Nephron (organoid): ENCODE results near the gene CYP4F22.

Experiments used
- H3K27ac Mint-ChIP-seq, 3 experiments: 2 replicates each; pipeline ENCODE4 v1.8.0; 2020; ENCODE audit warnings: mixed read lengths in 3 of 3, mild to moderate bottlenecking in 2 of 3, moderate library complexity in 1 of 3
- H3K27me3 Mint-ChIP-seq: 2 replicates; pipeline ENCODE4 v1.8.0; 2021; ENCODE audit warnings: low read depth, mild to moderate bottlenecking, moderate library complexity, mixed read lengths
- H3K36me3 Mint-ChIP-seq: 2 replicates; pipeline ENCODE4 v1.8.0; 2020; ENCODE audit warnings: low read depth, mixed read lengths
- H3K4me1 Mint-ChIP-seq: 2 replicates; pipeline ENCODE4 v1.8.0; 2020; ENCODE audit warnings: mixed read lengths
- H3K4me3 Mint-ChIP-seq, 3 experiments: 2 replicates each; pipeline ENCODE4 v1.8.0; 2020; ENCODE audit warnings: mild to moderate bottlenecking in 3 of 3, mixed read lengths in 3 of 3, moderate library complexity in 2 of 3
- H3K9me3 Mint-ChIP-seq: 2 replicates; pipeline ENCODE4 v1.8.0; 2020; ENCODE audit warnings: mixed read lengths
- TF ChIP-seq, protein P1 (sequence below), 3 experiments: fragments of 200-600 bp; sonication (generic); IDR thresholded peaks; one replicate each; pipeline ENCODE4 v1.5.0; 2021; ENCODE audit warnings: antibody characterized with exemption in 3 of 3; ENCODE audit not compliant: unreplicated experiment in 3 of 3

The CYP4F22 gene

DNA sequence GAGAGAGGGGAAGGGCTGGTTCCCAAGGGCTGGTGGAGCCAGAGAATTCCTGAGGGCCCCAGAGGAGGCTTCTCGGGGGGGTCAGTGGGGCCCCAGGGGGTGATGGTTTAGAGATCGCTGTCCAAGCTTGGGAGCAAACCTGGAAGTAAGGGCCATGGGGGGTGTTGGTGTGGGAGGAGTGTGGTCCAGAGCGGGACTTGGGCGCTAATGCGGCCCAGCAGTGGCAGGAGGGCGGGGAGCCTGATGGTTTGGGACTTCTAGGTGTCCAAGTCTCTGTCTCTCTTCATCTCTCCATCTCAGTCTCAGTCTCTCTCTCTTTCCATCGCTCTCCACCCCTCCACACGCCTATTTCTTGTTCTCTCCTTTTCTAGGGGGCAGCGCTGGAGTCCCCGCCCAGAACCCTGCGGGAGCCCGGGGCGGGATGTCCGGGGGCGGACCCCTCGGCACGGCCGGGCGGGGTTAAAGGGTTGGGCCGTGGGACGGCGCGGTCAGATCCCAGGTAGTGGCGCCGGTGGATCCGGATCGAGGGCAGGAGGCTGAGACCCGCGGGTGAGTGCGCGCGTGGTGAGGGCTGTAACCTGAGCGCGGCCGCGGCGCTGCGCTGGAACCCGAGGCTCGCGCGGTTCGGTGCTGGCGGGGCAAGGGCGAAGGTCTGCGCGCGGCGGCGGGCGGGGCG lies at the start of gene CYP4F22:
TSS of gene CYP4F22 (plus strand) at position 491 of the 676 bp plus-strand sequence. CDS start 16,812 bp downstream, outside the sequence.
- TF ChIP-seq, protein P1, sequence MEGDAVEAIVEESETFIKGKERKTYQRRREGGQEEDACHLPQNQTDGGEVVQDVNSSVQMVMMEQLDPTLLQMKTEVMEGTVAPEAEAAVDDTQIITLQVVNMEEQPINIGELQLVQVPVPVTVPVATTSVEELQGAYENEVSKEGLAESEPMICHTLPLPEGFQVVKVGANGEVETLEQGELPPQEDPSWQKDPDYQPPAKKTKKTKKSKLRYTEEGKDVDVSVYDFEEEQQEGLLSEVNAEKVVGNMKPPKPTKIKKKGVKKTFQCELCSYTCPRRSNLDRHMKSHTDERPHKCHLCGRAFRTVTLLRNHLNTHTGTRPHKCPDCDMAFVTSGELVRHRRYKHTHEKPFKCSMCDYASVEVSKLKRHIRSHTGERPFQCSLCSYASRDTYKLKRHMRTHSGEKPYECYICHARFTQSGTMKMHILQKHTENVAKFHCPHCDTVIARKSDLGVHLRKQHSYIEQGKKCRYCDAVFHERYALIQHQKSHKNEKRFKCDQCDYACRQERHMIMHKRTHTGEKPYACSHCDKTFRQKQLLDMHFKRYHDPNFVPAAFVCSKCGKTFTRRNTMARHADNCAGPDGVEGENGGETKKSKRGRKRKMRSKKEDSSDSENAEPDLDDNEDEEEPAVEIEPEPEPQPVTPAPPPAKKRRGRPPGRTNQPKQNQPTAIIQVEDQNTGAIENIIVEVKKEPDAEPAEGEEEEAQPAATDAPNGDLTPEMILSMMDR (IDR thresholded peaks at IDR 0.05; ENCODE audit: unreplicated experiment in 3 of 3): no peak
- H3K9me3 Mint-ChIP-seq: peaks cover 9% of the 10 kb centered on the region
- H3K27me3 Mint-ChIP-seq: peaks cover 20% of the 10 kb centered on the region
- no peaks in the 10 kb centered on the region for H3K36me3 Mint-ChIP-seq
- H3K4me1 Mint-ChIP-seq: no peaks in the 10 kb centered on the region
- no peak within 1 kb of the TSS for H3K4me3 Mint-ChIP-seq
- H3K27ac Mint-ChIP-seq: no peak within 1 kb of the TSS

DNA sequence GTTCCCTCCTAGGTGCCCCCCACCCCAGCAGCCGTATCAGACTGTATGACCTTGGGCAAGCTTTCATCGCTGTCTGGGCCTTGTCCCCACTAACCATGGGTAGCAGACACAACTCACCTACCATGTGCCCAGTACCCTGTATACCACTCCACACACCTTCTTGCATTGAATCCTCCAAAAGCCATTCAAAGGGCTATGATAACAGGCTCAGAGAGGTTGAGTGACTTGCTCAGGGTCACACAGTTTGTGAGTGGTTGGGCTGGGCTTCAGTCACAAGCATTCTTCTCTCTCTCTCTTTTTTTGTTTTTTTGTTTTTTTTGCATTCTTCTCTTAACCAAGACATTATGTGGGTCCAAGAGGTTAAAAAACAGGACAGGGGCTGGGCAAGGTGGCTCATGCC lies 46.6 kb upstream of the CYP4F22 start:
- TF ChIP-seq, protein P1 (IDR thresholded peaks at IDR 0.05; ENCODE audit: unreplicated experiment in 3 of 3): no peak
- H3K9me3 Mint-ChIP-seq: no peaks in the 10 kb centered on the region
- no peak overlapping the region for H3K27ac Mint-ChIP-seq
- peaks cover 81% of the 10 kb centered on the region for H3K27me3 Mint-ChIP-seq
- H3K4me1 Mint-ChIP-seq: peaks cover 4% of the 10 kb centered on the region
- no peak overlapping the region for H3K4me3 Mint-ChIP-seq
- H3K36me3 Mint-ChIP-seq: no peaks in the 10 kb centered on the region

DNA sequence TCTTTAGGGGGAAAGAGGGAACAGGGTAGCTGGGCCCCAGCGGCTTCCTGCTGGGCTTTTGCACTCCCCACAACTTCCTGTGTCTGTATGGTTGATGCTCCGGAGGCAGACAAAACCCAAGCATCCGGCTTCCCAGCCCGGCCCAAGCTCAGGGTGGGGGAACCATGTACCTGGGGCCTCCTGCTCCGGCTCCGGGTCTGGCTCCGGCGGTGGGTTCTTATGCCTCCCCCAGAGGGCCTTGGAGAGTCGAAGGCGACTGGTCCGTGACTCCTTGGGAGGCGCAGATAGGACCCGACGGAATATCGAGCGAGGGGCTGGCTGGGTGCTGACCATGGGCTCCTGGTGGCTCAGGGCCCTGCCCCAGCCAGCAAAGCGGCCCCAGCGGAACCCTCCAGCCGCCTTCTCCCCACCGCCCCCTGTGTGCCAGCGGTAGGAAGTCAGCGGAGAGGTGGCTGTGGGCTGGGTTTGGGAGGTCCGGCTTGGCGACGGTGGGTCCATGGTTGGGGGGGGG lies 44.4 kb upstream of the CYP4F22 start:
- Mint-ChIP-seq H3K4me3 (no peak overlapping the region), H3K27me3 (peaks cover 83% of the 10 kb centered on the region), H3K27ac (no peak overlapping the region), H3K9me3 (no peaks in the 10 kb centered on the region), H3K4me1 (peaks cover 4% of the 10 kb centered on the region), H3K36me3 (no peaks in the 10 kb centered on the region)
- TF ChIP-seq, protein P1 (IDR thresholded peaks at IDR 0.05; ENCODE audit: unreplicated experiment in 3 of 3): no peak

DNA sequence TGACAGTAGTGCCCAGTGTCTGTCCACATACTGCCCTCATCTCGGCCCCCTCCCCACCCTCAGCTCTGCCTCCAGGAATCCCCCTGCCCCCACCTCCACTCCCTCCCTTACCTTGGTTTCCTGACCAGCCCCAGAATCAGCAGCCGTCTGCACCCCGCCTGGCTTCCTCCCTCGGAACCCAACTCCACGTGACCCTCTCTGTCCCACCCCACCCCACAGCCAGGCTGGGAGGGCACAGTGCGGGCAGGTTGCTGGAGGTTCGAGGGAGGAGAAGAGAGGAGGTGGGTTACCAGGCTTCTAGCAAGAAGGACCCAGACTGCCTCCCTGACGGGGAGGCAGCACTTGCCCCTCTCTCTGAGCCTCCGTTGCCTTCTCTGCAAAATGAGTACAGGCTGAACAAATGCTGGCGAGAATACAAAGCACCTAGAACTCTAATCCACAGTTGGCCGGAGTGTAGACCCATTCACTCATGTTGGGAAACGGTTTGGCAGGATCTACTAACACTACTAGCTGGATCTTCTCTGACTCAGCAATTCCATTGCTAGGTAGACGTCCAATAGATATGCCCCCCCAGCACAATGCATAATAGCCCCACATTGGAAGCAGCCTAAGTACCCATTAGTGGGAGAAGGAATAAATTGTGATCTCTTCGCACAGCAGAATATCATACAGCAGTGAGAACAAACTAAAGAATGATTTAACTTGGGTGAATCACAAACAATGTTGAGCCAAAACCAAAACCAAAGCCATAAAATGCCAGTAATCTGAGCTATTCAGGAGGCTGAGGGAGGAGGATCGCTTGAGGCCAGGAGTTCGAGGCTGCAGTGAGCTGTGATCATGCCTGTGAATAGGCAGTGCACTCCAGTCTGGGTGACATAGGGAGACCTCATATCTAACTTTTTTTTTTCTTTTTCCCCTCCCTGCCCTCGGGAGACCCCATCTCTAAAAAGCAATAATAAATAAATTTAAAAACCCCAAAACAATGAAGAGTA lies 43.6 kb upstream of the CYP4F22 start, which contains the start of gene RASAL3:
TSS of gene RASAL3 (minus strand) at position 151 of the 992 bp plus-strand sequence. CDS start 186 bp downstream, outside the sequence.
- TF ChIP-seq, protein P1 (IDR thresholded peaks at IDR 0.05; ENCODE audit: unreplicated experiment in 3 of 3): no peak

DNA sequence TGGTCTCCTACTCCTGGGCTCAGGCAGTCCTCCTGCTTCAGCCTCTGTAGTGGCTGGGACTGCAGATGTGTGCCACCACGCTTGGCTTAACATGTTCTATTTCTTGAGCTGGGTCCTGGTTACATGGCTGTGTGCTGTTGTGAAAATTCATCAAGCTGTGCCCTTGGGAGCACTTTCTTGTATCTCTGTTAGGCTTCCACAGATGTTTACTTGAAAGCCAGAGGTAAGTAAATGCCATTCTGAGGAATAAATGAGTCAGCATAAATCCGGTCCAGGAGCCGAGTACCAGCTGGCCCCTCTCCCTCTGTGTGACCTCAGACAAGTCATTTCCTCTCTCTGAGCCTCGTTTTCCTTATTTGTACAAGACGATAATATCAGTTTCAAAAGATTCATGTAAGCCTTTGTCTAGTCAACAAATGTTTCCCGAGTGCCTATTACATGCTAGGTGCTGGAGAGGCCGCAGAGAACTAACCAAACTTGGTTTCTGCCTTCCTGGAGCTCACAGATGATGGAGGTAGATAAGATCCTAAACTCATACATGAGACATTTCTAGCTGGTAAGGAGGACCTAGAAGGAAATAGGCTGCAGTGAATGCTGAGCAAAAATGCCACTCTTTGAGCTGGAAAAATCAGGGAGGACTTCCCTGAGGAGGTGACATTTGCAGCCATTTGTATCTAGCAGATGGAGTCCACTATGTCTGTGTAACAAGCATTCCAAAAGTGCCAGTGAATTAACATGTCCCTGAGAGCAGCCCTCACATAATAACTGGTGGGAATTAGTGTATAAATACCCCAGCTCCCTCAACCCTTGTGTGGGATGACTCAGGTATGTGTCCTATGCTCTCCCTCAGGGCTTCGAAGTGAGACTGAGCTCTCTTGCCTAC lies 41.2 kb upstream of the CYP4F22 start:
- Mint-ChIP-seq H3K36me3 (no peaks in the 10 kb centered on the region), H3K4me1 (peaks cover 4% of the 10 kb centered on the region), H3K27ac (no peak overlapping the region)

More for the DNA sequence above, 43.6 kb upstream of the CYP4F22 start, which contains the start of gene RASAL3:
- peaks cover 4% of the 10 kb centered on the region for H3K4me1 Mint-ChIP-seq
- no peaks in the 10 kb centered on the region for H3K36me3 Mint-ChIP-seq
- no peaks in the 10 kb centered on the region for H3K9me3 Mint-ChIP-seq
- peaks cover 83% of the 10 kb centered on the region for H3K27me3 Mint-ChIP-seq
- no peak within 1 kb of the TSS for H3K4me3 Mint-ChIP-seq
- no peak within 1 kb of the TSS for H3K27ac Mint-ChIP-seq

More for the DNA sequence above, 41.2 kb upstream of the CYP4F22 start:
- Mint-ChIP-seq H3K9me3 (no peaks in the 10 kb centered on the region), H3K4me3 (no peak overlapping the region), H3K27me3 (peaks cover 84% of the 10 kb centered on the region)
- TF ChIP-seq, protein P1 (IDR thresholded peaks at IDR 0.05; ENCODE audit: unreplicated experiment in 3 of 3): no peak
